HEK293 (cell line): ENCODE measurements around the gene PTRH1.

Source experiments
- CTCF ChIA-PET: fragments of 350-600 bp; formaldehyde crosslinking; extraction: SDS; loops from one replicate; lab custom pipeline; 2021; ENCODE audit warnings: antibody characterized with exemption; lab: Yijun Ruan, JAX
- POLR2A ChIA-PET: fragments of 300-600 bp; formaldehyde crosslinking; extraction: SDS; loops from one replicate; lab custom pipeline; 2020; ENCODE audit warnings: antibody characterized with exemption, inconsistent platforms; lab: Yijun Ruan, JAX
- H3K27ac ChIP-seq: fragments of 200-500 bp; sonication (Bioruptor generic); 2 replicates; pipeline ENCODE4 v1.5.1; 2014; ENCODE audit warnings: low read depth, low read length, control low read depth, inconsistent platforms; ENCODE audit errors: extremely low read depth
- H3K36me3 ChIP-seq, 2 experiments: fragments of 200-500 bp in 1 of 2; sonication (Bioruptor generic) in 1 of 2; 1 replicate in 1 of 2; 2 replicates in 1 of 2; pipeline ENCODE4 v1.5.1; 2014 to 2017; ENCODE audit warnings: inconsistent platforms in 2 of 2, low read length in 2 of 2; ENCODE audit not compliant: control insufficient read depth in 2 of 2, insufficient read depth in 1 of 2
- H3K4me1 ChIP-seq: fragments of 200-500 bp; sonication (Bioruptor generic); 2 replicates; pipeline ENCODE4 v1.5.1; 2014; ENCODE audit warnings: mild to moderate bottlenecking, low read length, inconsistent platforms; ENCODE audit not compliant: control insufficient read depth, insufficient read depth
- H3K4me3 ChIP-seq: 2 replicates; pipeline ENCODE4 v1.5.1; 2011; ENCODE audit warnings: low read depth, mild to moderate bottlenecking, control low read depth, low read length, moderate library complexity
- H3K9me3 ChIP-seq: fragments of 200-500 bp; sonication (Bioruptor generic); 2 replicates; pipeline ENCODE4 v1.5.1; 2014; ENCODE audit warnings: low read depth, low read length, inconsistent platforms; ENCODE audit not compliant: control insufficient read depth, insufficient read depth
- BCL11B ChIP-seq: fragments of 450-650 bp; formaldehyde crosslinking; IDR thresholded peaks from 2 replicates; pipeline ENCODE4 v1.5.1; 2016; ENCODE audit warnings: low read depth, missing biosample characterization, missing genetic modification characterization
- EGR2 ChIP-seq: fragments of 450-650 bp; formaldehyde crosslinking; IDR thresholded peaks from 2 replicates; pipeline ENCODE4 v1.5.1; 2016; ENCODE audit warnings: low read depth, missing biosample characterization, missing genetic modification characterization
- PRDM10 ChIP-seq: fragments of 450-650 bp; formaldehyde crosslinking; IDR thresholded peaks from 2 replicates; pipeline ENCODE4 v1.5.1; 2016; ENCODE audit warnings: missing biosample characterization, missing genetic modification characterization
- ZBTB26 ChIP-seq: fragments of 450-650 bp; formaldehyde crosslinking; optimal IDR thresholded peaks from 2 replicates; pipeline ENCODE3; 2016; ENCODE audit warnings: missing biosample characterization, mild to moderate bottlenecking, missing genetic modification characterization
- ZNF10 ChIP-seq: fragments of 450-650 bp; formaldehyde crosslinking; IDR thresholded peaks from 2 replicates; pipeline ENCODE4 v1.5.1; 2017; ENCODE audit warnings: missing biosample characterization, missing genetic modification characterization
- ZNF266 ChIP-seq: fragments of 450-650 bp; formaldehyde crosslinking; IDR thresholded peaks from 2 replicates; pipeline ENCODE4 v1.5.1; 2016; ENCODE audit warnings: missing biosample characterization, missing genetic modification characterization, low read depth
- TF ChIP-seq, protein P1 (sequence below): fragments of 450-650 bp; formaldehyde crosslinking; IDR thresholded peaks from 2 replicates; pipeline ENCODE4 v1.5.1; 2016; ENCODE audit warnings: missing biosample characterization, missing genetic modification characterization
- TF ChIP-seq, protein P2 (sequence below): fragments of 450-650 bp; IDR thresholded peaks from 2 replicates; pipeline ENCODE4 v1.5.1; 2018; ENCODE audit warnings: missing biosample characterization, mild to moderate bottlenecking, missing genetic modification characterization

PTRH1 gene

GRCh38 chr9:127728808-127729207, 13.3 kb upstream of the PTRH1 start:
- no peak overlapping the region for H3K27ac ChIP-seq
- no peaks in the 10 kb centered on the region for H3K4me1 ChIP-seq
- H3K9me3 ChIP-seq: no peaks in the 10 kb centered on the region
- no peak overlapping the region for H3K4me3 ChIP-seq
- peaks cover 0 to 6% of the 10 kb centered on the region in 2 experiments; a peak in 1 of 3 replicates for H3K36me3 ChIP-seq
- ChIA-PET POLR2A (no interaction called here), CTCF (interaction anchor here (0.7 to 2.2 kb wide), 5 partner anchors 42 to 225 kb away, joined by 3 to 9 read pairs (median 3); no protein-coding TSS in a partner anchor)
- TF ChIP-seq, protein P1, sequence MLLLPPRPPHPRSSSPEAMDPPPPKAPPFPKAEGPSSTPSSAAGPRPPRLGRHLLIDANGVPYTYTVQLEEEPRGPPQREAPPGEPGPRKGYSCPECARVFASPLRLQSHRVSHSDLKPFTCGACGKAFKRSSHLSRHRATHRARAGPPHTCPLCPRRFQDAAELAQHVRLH: no peak
- TF ChIP-seq, all 188 proteins: peak for 0

DNA sequence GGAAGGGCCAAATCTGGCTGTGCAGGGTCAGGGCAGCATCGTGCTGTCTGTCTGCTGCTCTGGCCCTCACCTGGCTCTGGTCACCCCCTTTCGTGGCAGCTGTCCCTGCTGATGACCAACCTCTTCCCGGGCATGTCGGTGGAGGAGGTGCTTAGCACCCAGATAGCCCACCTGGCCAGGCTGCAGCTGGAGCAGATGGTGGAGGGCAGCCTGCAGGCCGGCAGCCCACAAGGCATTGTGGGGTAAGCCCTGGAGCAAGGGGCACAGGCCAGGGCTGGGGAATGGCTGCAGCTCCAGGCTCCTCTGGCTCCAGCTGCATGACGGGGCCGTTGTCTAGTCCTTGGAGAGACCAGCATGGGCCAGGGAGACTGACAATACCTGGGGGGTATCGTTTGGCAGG, 11.4 kb upstream of the PTRH1 start:
- ChIA-PET CTCF (interaction anchor here (1.3 kb wide), 1 partner anchor 137 kb away, joined by 3 read pairs; no protein-coding TSS in a partner anchor), POLR2A (no interaction called here)

DNA sequence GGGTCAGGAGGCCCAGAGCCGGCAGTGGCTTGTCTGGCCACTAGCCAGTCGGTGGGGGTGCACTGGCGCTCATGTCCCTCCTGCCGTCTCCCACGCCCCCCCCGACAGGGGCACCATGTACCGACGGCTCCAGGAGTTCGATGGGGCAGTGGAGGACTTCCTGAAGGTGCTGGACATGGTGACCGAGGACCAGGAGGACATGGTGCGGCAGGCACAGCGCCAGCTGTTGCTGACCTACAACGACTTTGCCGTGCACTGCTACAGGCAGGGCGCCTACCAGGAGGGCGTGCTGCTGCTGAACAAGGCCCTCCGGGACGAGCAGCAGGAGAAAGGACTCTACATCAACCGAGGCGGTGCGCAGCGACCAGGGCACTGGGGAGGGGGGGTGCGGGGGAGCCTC, 8.5 kb upstream of the PTRH1 start:
- CTCF ChIA-PET: no interaction called here
- POLR2A ChIA-PET: no interaction called here
- H3K27ac ChIP-seq: no peak overlapping the region
- no peaks in the 10 kb centered on the region for H3K36me3 ChIP-seq
- no peak for TF ChIP-seq BCL11B (tag by site-specific recombination)
- 0 out of 2 replicates have a peak, but pooled peaks have one; percentile 11 for TF ChIP-seq ZNF10
- H3K4me3 ChIP-seq: no peak overlapping the region
- no peaks in the 10 kb centered on the region for H3K4me1 ChIP-seq
- H3K9me3 ChIP-seq: no peaks in the 10 kb centered on the region

More for the DNA sequence above, 11.4 kb upstream of the PTRH1 start:
- H3K4me1 ChIP-seq: no peaks in the 10 kb centered on the region
- no peak overlapping the region for H3K27ac ChIP-seq
- no peaks in the 10 kb centered on the region for H3K9me3 ChIP-seq
- no peak overlapping the region for H3K4me3 ChIP-seq
- H3K36me3 ChIP-seq: peaks cover 0 to 3% of the 10 kb centered on the region in 2 experiments; a peak in 1 of 3 replicates
- TF ChIP-seq ZNF266 (no peak), EGR2 (tag by site-specific recombination) (no peak)
- TF ChIP-seq, all 188 proteins: peak for 0

GRCh38 chr9:127723444-127723843, 8.0 kb upstream of the PTRH1 start:
- H3K27ac ChIP-seq: no peak overlapping the region
- H3K4me1 ChIP-seq: no peaks in the 10 kb centered on the region
- ChIA-PET POLR2A (no interaction called here), CTCF (no interaction called here)
- H3K36me3 ChIP-seq: no peaks in the 10 kb centered on the region
- no peak overlapping the region for H3K4me3 ChIP-seq
- TF ChIP-seq ZBTB26 (tag by site-specific recombination) (no peak), PRDM10 (tag by site-specific recombination) (peak; percentile 56; the same call in 1 of the 2 replicates)
- no peaks in the 10 kb centered on the region for H3K9me3 ChIP-seq

- TF ChIP-seq, protein P2, sequence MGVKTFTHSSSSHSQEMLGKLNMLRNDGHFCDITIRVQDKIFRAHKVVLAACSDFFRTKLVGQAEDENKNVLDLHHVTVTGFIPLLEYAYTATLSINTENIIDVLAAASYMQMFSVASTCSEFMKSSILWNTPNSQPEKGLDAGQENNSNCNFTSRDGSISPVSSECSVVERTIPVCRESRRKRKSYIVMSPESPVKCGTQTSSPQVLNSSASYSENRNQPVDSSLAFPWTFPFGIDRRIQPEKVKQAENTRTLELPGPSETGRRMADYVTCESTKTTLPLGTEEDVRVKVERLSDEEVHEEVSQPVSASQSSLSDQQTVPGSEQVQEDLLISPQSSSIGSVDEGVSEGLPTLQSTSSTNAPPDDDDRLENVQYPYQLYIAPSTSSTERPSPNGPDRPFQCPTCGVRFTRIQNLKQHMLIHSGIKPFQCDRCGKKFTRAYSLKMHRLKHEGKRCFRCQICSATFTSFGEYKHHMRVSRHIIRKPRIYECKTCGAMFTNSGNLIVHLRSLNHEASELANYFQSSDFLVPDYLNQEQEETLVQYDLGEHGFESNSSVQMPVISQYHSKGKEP: no peak
- Histone ChIP-seq H3K4me1 (no peaks in the 10 kb centered on the region), H3K4me3 (no peak overlapping the region), H3K36me3 (no peaks in the 10 kb centered on the region), H3K27ac (no peak overlapping the region), H3K9me3 (no peaks in the 10 kb centered on the region)
- ChIA-PET POLR2A (no interaction called here), CTCF (interaction anchor here (0.7 kb wide), 1 partner anchor 439 kb away, joined by 3 read pairs; no protein-coding TSS in a partner anchor)
These were observed 7.5 kb upstream of the PTRH1 start for GRCh38 chr9:127723013-127723412.
